ENCODE measurements around the gene SLC16A13. TPM values are rescaled to one million over a fixed set of nuclear protein-coding genes. Genes with fewer than 3 reads are reported as not detected.

SLC16A13 gene
- total and polyA plus RNA-seq, 4 donors: 2.3 to 43.2 (median 29.9) TPM

- H3K9ac ChIP-seq (ENCODE audit: low read depth in 1 of 2, low read length in 2 of 2): no peak overlapping the region
- no peaks in the 10 kb centered on the region for H3K4me1 ChIP-seq (ENCODE audit: control insufficient read depth in 4 of 4, insufficient read depth in 4 of 4, low read length in 3 of 4)
- H3K27me3 ChIP-seq (ENCODE audit: control insufficient read depth in 4 of 4, insufficient read depth in 4 of 4, low read length in 3 of 4): no peaks in the 10 kb centered on the region
- no peak overlapping the region for H3K4me3 ChIP-seq (ENCODE audit: low read depth in 1 of 3, low read length in 3 of 3)
- peak overlapping the region in 1 of 2 donors; percentile 12 for H3K27ac ChIP-seq (ENCODE audit: low read depth in 1 of 2, low read length in 2 of 2)
- WGBS: 84% methylated on average over 7 of the region's 7 CpGs
- TF ChIP-seq MAX (IDR thresholded peaks at IDR 0.05) (no peak), REST (IDR thresholded peaks at IDR 0.05) (no peak), JUND (IDR thresholded peaks at IDR 0.05) (no peak), GABPA (IDR thresholded peaks at IDR 0.05 in 1 of 2, conservative IDR thresholded peaks at IDR 0.05 in 1 of 2) (no peak), TAF1 (conservative IDR thresholded peaks at IDR 0.05) (no peak), NR2F2 (IDR thresholded peaks at IDR 0.05) (no peak), CTCF (IDR thresholded peaks at IDR 0.05; ENCODE audit: low read depth, low read length, missing input control) (no peak), RAD21 (IDR thresholded peaks at IDR 0.05) (no peak), HNF4G (IDR thresholded peaks at IDR 0.05) (no peak), YY1 (IDR thresholded peaks at IDR 0.05) (no peak), HNF4A (conservative IDR thresholded peaks at IDR 0.05) (no peak), ZBTB33 (IDR thresholded peaks at IDR 0.05) (no peak), FOXA2 (IDR thresholded peaks at IDR 0.05) (no peak), EGR1 (IDR thresholded peaks at IDR 0.05; ENCODE audit: low read depth in 2 of 2) (no peak), ATF3 (IDR thresholded peaks at IDR 0.05) (no peak), RXRA (IDR thresholded peaks at IDR 0.05) (no peak), FOXA1 (IDR thresholded peaks at IDR 0.05) (no peak), SP1 (IDR thresholded peaks at IDR 0.05) (no peak)
- no peak for DNase-seq (ENCODE audit: low spot score)
- no peaks in the 10 kb centered on the region for H3K36me3 ChIP-seq (ENCODE audit: control insufficient read depth in 4 of 4, insufficient read depth in 3 of 4, low read depth in 1 of 4, low read length in 3 of 4)
- H3K9me3 ChIP-seq (ENCODE audit: control insufficient read depth in 4 of 4, low read length in 3 of 4): no peaks in the 10 kb centered on the region
Measured at GRCh38 chr17:7058831-7059447, 23.1 kb downstream of the SLC16A13 start.

Data from liver (tissue), 9 donors.